ENCODE measurements around the gene TWIST2.

The TWIST2 gene

GRCh38 chr2:238895361-238895882, 47.5 kb downstream of the TWIST2 start:
- DNase-seq (no peak), ATAC-seq (replicated peaks) (no peak)
- no peak overlapping the region for H3K27ac Mint-ChIP-seq
- no peak overlapping the region for H3K4me3 Mint-ChIP-seq
- H3K36me3 Mint-ChIP-seq (ENCODE audit: insufficient read depth): no peaks in the 10 kb centered on the region
- no peaks in the 10 kb centered on the region for H3K4me1 Mint-ChIP-seq (ENCODE audit: low read depth in 2 of 2)
- H3K27me3 Mint-ChIP-seq: peaks cover 10 to 74% of the 10 kb centered on the region in 2 donors
- no peaks in the 10 kb centered on the region for H3K9me3 Mint-ChIP-seq

DNA sequence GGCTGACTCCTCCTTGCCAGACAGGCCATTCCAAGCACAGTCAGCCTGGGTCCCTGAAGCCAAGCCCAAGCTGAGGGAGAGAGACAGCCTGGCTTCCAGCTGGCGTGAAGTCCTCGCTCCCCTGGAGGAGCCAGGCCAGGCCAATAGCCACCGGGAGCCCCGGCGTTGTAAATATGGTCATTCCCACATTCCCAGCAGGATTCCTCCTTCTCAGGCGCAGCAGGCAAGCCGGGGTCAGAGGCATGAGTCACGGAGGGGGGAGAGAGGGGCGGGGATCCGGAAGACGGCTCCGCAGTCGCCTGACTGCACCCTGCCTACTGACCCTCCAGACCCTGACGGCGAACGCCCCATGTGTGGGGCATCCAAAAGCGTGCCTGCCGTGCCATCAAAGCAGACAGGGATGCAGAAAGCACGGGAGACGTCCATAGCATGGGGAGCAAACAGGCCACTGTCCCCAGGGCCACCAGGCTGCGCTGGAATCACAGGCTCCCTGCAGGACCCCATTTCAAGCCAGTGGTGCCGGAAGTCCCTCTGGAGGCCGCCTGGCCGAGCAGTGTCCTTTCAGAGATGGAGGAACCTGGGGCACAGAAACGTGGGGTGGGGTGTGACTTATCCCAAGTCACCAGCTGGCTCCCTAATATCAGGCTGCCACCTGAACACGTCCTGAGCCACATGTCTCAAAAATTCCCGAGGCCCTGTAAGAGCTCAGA, 48.2 kb downstream of the TWIST2 start:
- ATAC-seq (replicated peaks): no peak
- Mint-ChIP-seq H3K36me3 (ENCODE audit: insufficient read depth) (no peaks in the 10 kb centered on the region), H3K4me3 (no peak overlapping the region), H3K27me3 (peaks cover 10 to 67% of the 10 kb centered on the region in 2 donors), H3K4me1 (ENCODE audit: low read depth in 2 of 2) (no peaks in the 10 kb centered on the region), H3K27ac (no peak overlapping the region), H3K9me3 (no peaks in the 10 kb centered on the region)
- DNase-seq: no peak

DNA sequence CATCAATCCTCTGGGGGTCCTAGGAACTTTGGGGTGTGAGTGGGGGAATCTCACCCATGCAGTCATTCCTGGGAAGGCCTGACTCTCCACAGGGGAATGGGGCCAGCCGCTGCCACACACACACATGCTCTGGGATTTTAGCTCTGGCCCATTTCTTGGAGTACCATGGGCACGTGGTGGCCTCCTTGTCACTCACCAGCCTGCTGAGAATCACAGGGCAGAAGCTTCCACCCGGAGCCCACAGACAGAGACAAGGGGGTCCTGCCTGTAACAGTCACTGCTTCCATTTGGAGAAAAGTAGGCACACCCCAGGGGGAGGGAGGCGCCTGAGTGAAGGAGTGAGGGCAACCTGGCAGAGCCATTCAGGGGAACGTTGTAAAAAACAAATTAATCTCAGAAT, 48.8 kb downstream of the TWIST2 start:
- Mint-ChIP-seq H3K4me3 (no peak overlapping the region), H3K9me3 (no peaks in the 10 kb centered on the region), H3K4me1 (ENCODE audit: low read depth in 2 of 2) (no peaks in the 10 kb centered on the region), H3K27me3 (peaks cover 7 to 61% of the 10 kb centered on the region in 2 donors), H3K27ac (no peak overlapping the region), H3K36me3 (ENCODE audit: insufficient read depth) (no peaks in the 10 kb centered on the region)
- ATAC-seq (replicated peaks) (no peak), DNase-seq (no peak)

DNA sequence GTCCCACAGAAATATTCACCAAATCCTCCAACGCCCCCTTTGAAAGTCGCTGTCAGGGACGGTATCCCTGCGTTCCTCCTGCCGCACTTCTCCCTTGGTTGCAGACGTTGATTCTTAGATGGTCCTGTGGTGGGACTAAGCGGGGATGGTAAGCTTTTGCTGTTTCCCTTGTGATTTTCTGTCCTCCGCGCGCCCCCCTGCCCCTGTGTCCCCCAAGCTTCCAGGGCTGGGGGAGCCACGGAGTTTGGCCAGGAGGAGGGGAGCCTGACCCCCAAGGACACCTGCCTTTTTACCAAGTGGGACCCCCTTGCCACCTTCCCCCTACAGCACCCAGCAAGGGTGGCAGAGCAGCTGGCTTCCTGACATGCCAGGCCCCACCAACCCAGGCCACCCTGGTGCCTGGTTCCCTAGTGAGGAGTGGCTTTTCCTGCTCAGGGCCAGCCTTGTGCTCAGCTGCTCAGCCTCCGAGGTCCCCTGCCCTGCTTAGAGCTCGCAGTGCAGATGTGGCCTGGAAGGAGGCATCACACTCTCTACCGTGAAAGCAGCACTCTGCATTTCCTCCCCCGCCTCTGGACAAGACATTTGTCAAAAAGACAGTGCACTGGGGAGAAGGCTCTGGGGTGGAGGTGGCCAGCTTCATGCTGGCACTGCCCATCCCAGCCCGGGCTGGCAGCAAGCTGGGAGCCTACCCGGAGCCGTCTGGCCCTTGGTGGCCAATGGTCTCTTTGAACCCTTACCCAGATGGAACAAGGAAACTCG, 49.4 kb downstream of the TWIST2 start:
- Mint-ChIP-seq H3K9me3 (no peaks in the 10 kb centered on the region), H3K27ac (no peak overlapping the region), H3K36me3 (ENCODE audit: insufficient read depth) (no peaks in the 10 kb centered on the region), H3K4me3 (no peak overlapping the region), H3K27me3 (peaks cover 6 to 55% of the 10 kb centered on the region in 2 donors), H3K4me1 (ENCODE audit: low read depth in 2 of 2) (no peaks in the 10 kb centered on the region)
- no peak for DNase-seq
- ATAC-seq (replicated peaks): no peak

- Mint-ChIP-seq H3K27me3 (peaks cover 6 to 54% of the 10 kb centered on the region in 2 donors), H3K4me1 (ENCODE audit: low read depth in 2 of 2) (no peaks in the 10 kb centered on the region), H3K9me3 (no peaks in the 10 kb centered on the region), H3K36me3 (ENCODE audit: insufficient read depth) (no peaks in the 10 kb centered on the region), H3K27ac (no peak overlapping the region), H3K4me3 (no peak overlapping the region)
- ATAC-seq (replicated peaks) (no peak), DNase-seq (no peak)
Observed at GRCh38 chr2:238897911-238898311, 50.0 kb downstream of the TWIST2 start.

GRCh38 chr2:238898534-238899281, 50.8 kb downstream of the TWIST2 start:
- Mint-ChIP-seq H3K4me3 (no peak overlapping the region), H3K9me3 (no peaks in the 10 kb centered on the region), H3K4me1 (ENCODE audit: low read depth in 2 of 2) (no peaks in the 10 kb centered on the region), H3K27ac (no peak overlapping the region), H3K27me3 (peaks cover 6 to 51% of the 10 kb centered on the region in 2 donors), H3K36me3 (ENCODE audit: insufficient read depth) (no peaks in the 10 kb centered on the region)
- no peak for ATAC-seq (replicated peaks)
- no peak for DNase-seq

DNA sequence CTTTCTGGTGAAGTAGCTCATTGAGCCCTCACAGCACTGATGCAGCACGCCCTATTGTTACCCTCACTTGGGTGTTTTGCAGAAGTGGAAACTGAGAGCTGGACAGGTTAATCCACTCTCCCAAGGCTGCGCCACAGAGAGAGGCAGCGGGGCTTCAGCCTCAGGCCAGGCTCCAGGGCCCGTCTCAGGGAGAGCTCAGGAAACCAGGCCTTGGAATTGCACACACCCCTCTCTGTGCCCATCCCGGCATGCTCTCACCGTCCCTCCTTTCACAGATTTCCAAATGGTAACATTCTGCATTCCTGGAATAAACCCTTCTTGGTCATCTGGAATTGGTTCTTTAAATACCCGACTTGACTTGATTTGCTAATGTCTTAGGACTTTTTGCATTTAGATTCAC, 51.5 kb downstream of the TWIST2 start:
- H3K9me3 Mint-ChIP-seq: no peaks in the 10 kb centered on the region
- peaks cover 6 to 44% of the 10 kb centered on the region in 2 donors for H3K27me3 Mint-ChIP-seq
- no peaks in the 10 kb centered on the region for H3K36me3 Mint-ChIP-seq (ENCODE audit: insufficient read depth)
- no peak for DNase-seq
- H3K27ac Mint-ChIP-seq: no peak overlapping the region
- ATAC-seq (replicated peaks): no peak
- H3K4me1 Mint-ChIP-seq (ENCODE audit: low read depth in 2 of 2): no peaks in the 10 kb centered on the region
- no peak overlapping the region for H3K4me3 Mint-ChIP-seq

- no peaks in the 10 kb centered on the region for H3K4me1 Mint-ChIP-seq (ENCODE audit: low read depth in 2 of 2)
Observed at GRCh38 chr2:238900511-238900910, 52.6 kb downstream of the TWIST2 start.

DNA sequence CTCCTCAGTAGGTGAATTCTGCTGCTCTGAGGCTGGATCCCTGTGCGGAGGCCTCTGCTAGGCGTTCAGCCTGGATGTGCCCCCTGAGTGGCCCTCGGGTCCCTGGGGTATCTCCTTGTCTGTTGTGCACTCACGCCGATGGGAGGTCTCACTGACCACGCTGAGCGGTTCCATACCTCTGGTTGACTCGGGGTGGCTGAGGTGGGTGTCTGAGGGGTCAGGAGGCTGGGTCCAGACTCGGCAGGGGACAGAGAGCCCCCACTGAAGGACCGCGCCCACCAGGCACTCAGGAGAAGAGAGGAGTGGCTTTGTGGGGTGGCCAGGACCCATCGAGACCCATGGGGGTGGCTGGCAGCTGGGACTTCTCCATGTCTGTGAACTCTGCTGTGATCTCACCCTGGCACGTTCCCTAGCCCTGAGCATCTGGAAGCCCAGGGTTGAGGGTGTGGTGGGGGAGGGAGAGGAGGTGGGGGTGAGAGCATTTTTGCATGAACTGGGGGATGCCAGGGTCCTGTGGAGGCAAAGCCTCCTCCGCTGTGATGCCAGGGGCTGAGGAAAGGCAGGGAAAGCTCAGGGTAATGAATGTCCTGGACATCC, 53.7 kb downstream of the TWIST2 start:
- H3K36me3 Mint-ChIP-seq (ENCODE audit: insufficient read depth): no peaks in the 10 kb centered on the region
- ATAC-seq (replicated peaks) (no peak), DNase-seq (no peak)
- no peaks in the 10 kb centered on the region for H3K9me3 Mint-ChIP-seq
- H3K4me3 Mint-ChIP-seq: no peak overlapping the region
- no peaks in the 10 kb centered on the region for H3K4me1 Mint-ChIP-seq (ENCODE audit: low read depth in 2 of 2)
- peaks cover 0 to 23% of the 10 kb centered on the region in 2 donors for H3K27me3 Mint-ChIP-seq
- no peak overlapping the region for H3K27ac Mint-ChIP-seq

More at GRCh38 chr2:238900511-238900910, 52.6 kb downstream of the TWIST2 start:
- Mint-ChIP-seq H3K4me3 (no peak overlapping the region), H3K36me3 (ENCODE audit: insufficient read depth) (no peaks in the 10 kb centered on the region), H3K27ac (no peak overlapping the region), H3K9me3 (no peaks in the 10 kb centered on the region), H3K27me3 (peaks cover 0 to 33% of the 10 kb centered on the region in 2 donors)
- no peak for ATAC-seq (replicated peaks)
- no peak for DNase-seq

DNA sequence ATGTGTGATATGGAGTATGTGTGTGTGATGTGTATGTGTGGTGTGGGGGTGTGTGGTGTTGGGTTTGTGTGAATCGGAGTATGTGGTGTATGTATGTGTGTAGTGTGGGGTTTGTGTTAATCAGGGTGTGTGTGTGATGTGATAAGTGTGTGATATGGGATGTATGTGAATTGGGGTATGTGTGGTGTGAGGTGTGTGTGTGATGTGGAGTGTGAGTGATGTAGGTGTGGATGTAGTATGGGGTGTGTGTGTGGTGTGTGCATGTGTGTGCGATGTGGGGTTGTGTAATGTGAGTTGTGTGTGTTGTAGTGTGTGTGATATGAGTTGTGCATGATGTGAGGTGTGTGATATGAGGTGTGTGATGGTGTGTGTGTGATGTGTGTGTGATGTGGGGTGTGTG, 54.4 kb downstream of the TWIST2 start:
- Mint-ChIP-seq H3K9me3 (no peaks in the 10 kb centered on the region), H3K4me3 (no peak overlapping the region), H3K4me1 (ENCODE audit: low read depth in 2 of 2) (no peaks in the 10 kb centered on the region), H3K27me3 (peaks cover 0 to 15% of the 10 kb centered on the region in 2 donors), H3K27ac (no peak overlapping the region), H3K36me3 (ENCODE audit: insufficient read depth) (no peaks in the 10 kb centered on the region)
- no peak for DNase-seq
- ATAC-seq (replicated peaks): no peak

DNA sequence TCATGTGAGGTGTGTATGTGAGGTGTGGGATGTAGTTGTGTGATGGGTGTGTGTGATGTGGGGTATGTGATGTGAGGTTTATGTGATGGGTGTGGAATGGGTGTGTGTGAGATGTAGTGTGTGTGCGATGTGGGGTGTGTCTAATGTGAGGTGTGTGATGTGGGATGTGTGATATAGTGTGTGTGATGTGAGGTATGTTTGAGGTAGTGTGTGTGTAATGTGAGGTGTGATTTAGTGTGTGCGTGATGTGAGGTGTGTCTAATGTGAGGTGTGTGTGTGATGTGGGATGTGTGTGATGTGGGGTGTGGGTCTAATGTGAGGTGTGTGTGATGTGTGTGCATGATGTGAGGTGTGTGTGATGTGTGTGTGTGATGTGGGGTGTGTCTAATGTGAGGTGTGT, 55.3 kb downstream of the TWIST2 start:
- DNase-seq (no peak), ATAC-seq (replicated peaks) (no peak)
- no peak overlapping the region for H3K27ac Mint-ChIP-seq
- H3K4me1 Mint-ChIP-seq (ENCODE audit: low read depth in 2 of 2): no peaks in the 10 kb centered on the region
- H3K4me3 Mint-ChIP-seq: no peak overlapping the region
- H3K36me3 Mint-ChIP-seq (ENCODE audit: insufficient read depth): no peaks in the 10 kb centered on the region
- peaks cover 0 to 8% of the 10 kb centered on the region in 2 donors for H3K27me3 Mint-ChIP-seq
- no peaks in the 10 kb centered on the region for H3K9me3 Mint-ChIP-seq

DNA sequence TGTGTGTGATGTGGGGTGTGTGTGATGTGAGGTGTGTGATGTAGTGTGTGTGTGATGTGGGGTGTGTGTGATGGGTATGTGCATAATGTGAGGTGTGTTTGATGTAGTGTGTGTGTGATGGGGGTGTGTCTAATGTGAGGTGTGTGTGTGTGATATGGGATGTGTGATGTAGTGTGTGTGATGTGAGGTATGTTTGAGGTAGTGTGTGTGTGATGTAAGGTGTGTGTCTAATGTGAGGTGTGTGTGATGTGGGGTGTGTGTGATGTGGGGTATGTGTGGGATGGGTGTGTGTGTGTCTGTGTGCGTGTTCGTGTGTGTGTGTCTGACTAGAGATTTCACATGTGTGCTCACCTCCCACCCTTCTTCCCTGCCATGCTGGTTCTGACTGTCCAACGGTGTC, 56.3 kb downstream of the TWIST2 start:
- Mint-ChIP-seq H3K4me3 (no peak overlapping the region), H3K36me3 (ENCODE audit: insufficient read depth) (no peaks in the 10 kb centered on the region), H3K4me1 (ENCODE audit: low read depth in 2 of 2) (no peaks in the 10 kb centered on the region), H3K27ac (no peak overlapping the region), H3K27me3 (peaks cover 0 to 4% of the 10 kb centered on the region in 2 donors), H3K9me3 (no peaks in the 10 kb centered on the region)
- DNase-seq (no peak), ATAC-seq (replicated peaks) (no peak)

DNA sequence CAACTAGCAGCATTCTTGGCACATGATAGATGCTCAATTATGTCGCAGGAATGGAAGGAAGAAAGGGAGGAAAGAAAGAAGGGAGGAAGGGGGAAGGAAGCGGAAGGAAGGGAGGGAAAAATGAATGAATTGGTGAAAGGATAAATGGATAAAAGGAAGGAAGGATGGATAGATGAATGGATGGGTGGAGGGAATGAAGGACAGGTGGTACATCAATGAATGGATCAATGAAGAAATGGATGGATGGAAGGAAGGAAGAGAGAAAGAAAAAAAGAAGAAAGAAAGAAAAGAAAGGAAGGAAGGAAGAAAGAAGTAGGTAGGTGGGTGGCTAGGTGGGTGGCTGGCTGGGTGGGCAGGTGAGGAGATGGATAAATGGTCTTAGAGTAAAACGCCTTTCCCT, 56.8 kb downstream of the TWIST2 start:
- no peak for ATAC-seq (replicated peaks)
- H3K36me3 Mint-ChIP-seq (ENCODE audit: insufficient read depth): no peaks in the 10 kb centered on the region
- no peaks in the 10 kb centered on the region for H3K27me3 Mint-ChIP-seq

More for the DNA sequence above, 56.8 kb downstream of the TWIST2 start:
- no peak for DNase-seq
- Mint-ChIP-seq H3K9me3 (no peaks in the 10 kb centered on the region), H3K4me1 (ENCODE audit: low read depth in 2 of 2) (no peaks in the 10 kb centered on the region), H3K4me3 (no peak overlapping the region), H3K27ac (no peak overlapping the region)
